Measurements from ENCODE around the gene SUSD1. TPM values are rescaled to one million over a fixed set of nuclear protein-coding genes. Genes with fewer than 3 reads are reported as not detected.

SUSD1 gene
- total and polyA plus RNA-seq, 2 donors (not counting 1 experiment from before 2014, with no cell fraction given) = 5.7 to 7.5 TPM

GRCh38 chr9:112049811-112050516, 125.1 kb downstream of the SUSD1 start:
- H3K79me2 ChIP-seq (ENCODE audit: control insufficient read depth, insufficient read depth, low read length) = no peaks in the 10 kb centered on the region
- no CpG with 5 or more reads among the region's 4 CpGs for WGBS (ENCODE audit: insufficient coverage)
- H2AFZ ChIP-seq (ENCODE audit: insufficient read depth, low read depth, low read length, poor library complexity, severe bottlenecking) = no peak overlapping the region
- ChIA-PET POLR2A (no interaction called here), CTCF (no interaction called here)
- H3K36me3 ChIP-seq (replicated peaks in 1 of 2; ENCODE audit: control extremely low read depth in 1 of 2, control insufficient read depth in 1 of 2, extremely low read depth in 1 of 2, insufficient read depth in 2 of 2, low read length in 1 of 2) = no peaks in the 10 kb centered on the region
- intact Hi-C loops (cut with micrococcal nuclease) = no loop called here
- Mint-ChIP-seq H3K9me3 (ENCODE audit: insufficient read depth) (peaks cover 8% of the 10 kb centered on the region), H3K4me1 (peaks cover 49% of the 10 kb centered on the region), H3K27ac (no peak overlapping the region), H3K27me3 (no peaks in the 10 kb centered on the region), H3K4me3 (no peak overlapping the region)
- no peak overlapping the region for H3K4me3 ChIP-seq (ENCODE audit: control extremely low read depth in 1 of 5, extremely low read depth in 1 of 5, insufficient read depth in 1 of 5, low read depth in 2 of 5, low read length in 4 of 5)
- DNase-seq (no peak), ATAC-seq (ENCODE audit: low read depth) (no peak)
- H4K20me1 ChIP-seq (ENCODE audit: control insufficient read depth, insufficient read depth, low read length, poor library complexity, severe bottlenecking) = no peaks in the 10 kb centered on the region
- H3K27ac ChIP-seq (ENCODE audit: low read length in 2 of 2) = no peak overlapping the region
- H3K27me3 ChIP-seq (replicated peaks in 1 of 4; ENCODE audit: control extremely low read depth in 1 of 4, control insufficient read depth in 3 of 4, insufficient read depth in 4 of 4, low read length in 3 of 4) = no peaks in the 10 kb centered on the region
- H3K4me2 ChIP-seq (replicated peaks; ENCODE audit: low read depth, low read length, poor library complexity, severe bottlenecking) = no peak overlapping the region
- no peak overlapping the region for H3K9ac ChIP-seq (ENCODE audit: low read length)
- H3K4me1 ChIP-seq (ENCODE audit: control insufficient read depth in 2 of 2, insufficient read depth in 2 of 2, low read length in 2 of 2) = peaks cover 26 to 32% of the 10 kb centered on the region in 2 donors
- peaks cover 0 to 10% (median 3%) of the 10 kb centered on the region in 3 donors for H3K9me3 ChIP-seq (ENCODE audit: control extremely low read depth in 1 of 3, control insufficient read depth in 2 of 3, insufficient read depth in 1 of 3, low read length in 2 of 3)
- no peak for TF ChIP-seq EZH2 (IDR thresholded peaks at IDR 0.05; ENCODE audit: borderline replicate concordance, insufficient read depth, low read depth, low read length, poor library complexity, severe bottlenecking)
- TF ChIP-seq, protein P1, sequence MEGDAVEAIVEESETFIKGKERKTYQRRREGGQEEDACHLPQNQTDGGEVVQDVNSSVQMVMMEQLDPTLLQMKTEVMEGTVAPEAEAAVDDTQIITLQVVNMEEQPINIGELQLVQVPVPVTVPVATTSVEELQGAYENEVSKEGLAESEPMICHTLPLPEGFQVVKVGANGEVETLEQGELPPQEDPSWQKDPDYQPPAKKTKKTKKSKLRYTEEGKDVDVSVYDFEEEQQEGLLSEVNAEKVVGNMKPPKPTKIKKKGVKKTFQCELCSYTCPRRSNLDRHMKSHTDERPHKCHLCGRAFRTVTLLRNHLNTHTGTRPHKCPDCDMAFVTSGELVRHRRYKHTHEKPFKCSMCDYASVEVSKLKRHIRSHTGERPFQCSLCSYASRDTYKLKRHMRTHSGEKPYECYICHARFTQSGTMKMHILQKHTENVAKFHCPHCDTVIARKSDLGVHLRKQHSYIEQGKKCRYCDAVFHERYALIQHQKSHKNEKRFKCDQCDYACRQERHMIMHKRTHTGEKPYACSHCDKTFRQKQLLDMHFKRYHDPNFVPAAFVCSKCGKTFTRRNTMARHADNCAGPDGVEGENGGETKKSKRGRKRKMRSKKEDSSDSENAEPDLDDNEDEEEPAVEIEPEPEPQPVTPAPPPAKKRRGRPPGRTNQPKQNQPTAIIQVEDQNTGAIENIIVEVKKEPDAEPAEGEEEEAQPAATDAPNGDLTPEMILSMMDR (IDR thresholded peaks at IDR 0.05) = no peak

DNA sequence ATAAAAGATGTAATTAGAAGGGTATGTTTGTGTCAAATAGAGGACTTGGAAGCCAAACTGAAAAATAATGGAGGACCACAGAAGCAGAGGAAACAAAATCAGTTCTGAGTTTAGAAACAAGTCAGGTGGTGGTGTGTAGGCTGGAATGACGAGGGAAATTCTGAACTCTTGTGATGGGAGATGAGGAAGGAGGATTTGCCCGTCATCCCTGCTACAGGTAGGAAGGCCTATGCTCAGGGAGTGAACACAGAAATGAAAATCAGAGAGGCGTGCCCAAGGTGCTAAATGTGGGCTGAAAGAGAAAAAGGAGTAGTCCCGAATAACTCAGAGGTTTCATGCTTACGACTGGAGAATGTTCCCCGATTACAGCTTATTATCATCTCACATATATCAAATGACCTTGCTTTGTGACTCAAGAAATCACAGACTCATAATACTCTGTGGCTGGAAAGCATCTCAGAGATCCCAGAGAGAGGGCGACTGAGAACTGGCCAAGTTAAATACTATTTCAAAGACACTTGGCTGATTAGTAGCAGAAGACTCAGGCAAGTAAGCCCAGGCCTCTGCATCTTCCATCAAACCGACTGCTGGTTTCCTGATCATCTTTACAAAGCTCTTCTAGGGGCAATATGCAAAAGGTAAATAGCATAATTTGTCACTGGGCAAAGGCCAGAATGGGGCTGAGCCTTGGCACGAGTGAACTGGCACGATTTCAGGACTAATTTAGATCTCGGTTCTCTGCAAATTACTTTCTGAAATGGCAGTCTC, 126.0 kb downstream of the SUSD1 start:
- Histone ChIP-seq H2AFZ (ENCODE audit: insufficient read depth, low read depth, low read length, poor library complexity, severe bottlenecking) (no peak overlapping the region), H3K9me3 (ENCODE audit: control extremely low read depth in 1 of 3, control insufficient read depth in 2 of 3, insufficient read depth in 1 of 3, low read length in 2 of 3) (peaks cover 0 to 10% (median 3%) of the 10 kb centered on the region in 3 donors), H3K79me2 (ENCODE audit: control insufficient read depth, insufficient read depth, low read length) (no peaks in the 10 kb centered on the region), H3K4me1 (ENCODE audit: control insufficient read depth in 2 of 2, insufficient read depth in 2 of 2, low read length in 2 of 2) (peaks cover 26 to 32% of the 10 kb centered on the region in 2 donors), H3K9ac (ENCODE audit: low read length) (no peak overlapping the region), H3K27ac (ENCODE audit: low read length in 2 of 2) (no peak overlapping the region), H3K4me2 (replicated peaks; ENCODE audit: low read depth, low read length, poor library complexity, severe bottlenecking) (no peak overlapping the region), H3K36me3 (replicated peaks in 1 of 2; ENCODE audit: control extremely low read depth in 1 of 2, control insufficient read depth in 1 of 2, extremely low read depth in 1 of 2, insufficient read depth in 2 of 2, low read length in 1 of 2) (no peaks in the 10 kb centered on the region), H4K20me1 (ENCODE audit: control insufficient read depth, insufficient read depth, low read length, poor library complexity, severe bottlenecking) (no peaks in the 10 kb centered on the region), H3K27me3 (replicated peaks in 1 of 4; ENCODE audit: control extremely low read depth in 1 of 4, control insufficient read depth in 3 of 4, insufficient read depth in 4 of 4, low read length in 3 of 4) (no peaks in the 10 kb centered on the region), H3K4me3 (ENCODE audit: control extremely low read depth in 1 of 5, extremely low read depth in 1 of 5, insufficient read depth in 1 of 5, low read depth in 2 of 5, low read length in 4 of 5) (no peak overlapping the region)
- no peak for ATAC-seq (ENCODE audit: low read depth)
- TF ChIP-seq, protein P1 (IDR thresholded peaks at IDR 0.05) = no peak
- no peak for TF ChIP-seq EZH2 (IDR thresholded peaks at IDR 0.05; ENCODE audit: borderline replicate concordance, insufficient read depth, low read depth, low read length, poor library complexity, severe bottlenecking)
- Mint-ChIP-seq H3K4me1 (peaks cover 47% of the 10 kb centered on the region), H3K4me3 (no peak overlapping the region), H3K27me3 (no peaks in the 10 kb centered on the region), H3K9me3 (ENCODE audit: insufficient read depth) (peaks cover 8% of the 10 kb centered on the region), H3K27ac (no peak overlapping the region)
- POLR2A ChIA-PET = no interaction called here
- intact Hi-C loops (cut with micrococcal nuclease) = no loop called here
- CTCF ChIA-PET = no interaction called here
- 86% methylated on average over 7 of the region's 11 CpGs for WGBS (ENCODE audit: insufficient coverage)
- no peak for DNase-seq

Data from B cell (primary cell).